NCI-H446 treated with DMSO at 0.1 percent for 48 hours (cell line): Measurements from ENCODE around the gene ATXN7L3.
A peak's percentile ranks its signal among the peaks of the same experiment; 100 is the strongest.
"Not testable (repeated sequence)": the region's sequence is repeated elsewhere in the genome, so short reads cannot be mapped to it uniquely, and the experiment has no call there.

ENCODE experiments used
- DNase-seq: peaks from one replicate; lab custom pipeline; 2025; lab: John Stamatoyannopoulos, UW

ATXN7L3 gene, protein sequence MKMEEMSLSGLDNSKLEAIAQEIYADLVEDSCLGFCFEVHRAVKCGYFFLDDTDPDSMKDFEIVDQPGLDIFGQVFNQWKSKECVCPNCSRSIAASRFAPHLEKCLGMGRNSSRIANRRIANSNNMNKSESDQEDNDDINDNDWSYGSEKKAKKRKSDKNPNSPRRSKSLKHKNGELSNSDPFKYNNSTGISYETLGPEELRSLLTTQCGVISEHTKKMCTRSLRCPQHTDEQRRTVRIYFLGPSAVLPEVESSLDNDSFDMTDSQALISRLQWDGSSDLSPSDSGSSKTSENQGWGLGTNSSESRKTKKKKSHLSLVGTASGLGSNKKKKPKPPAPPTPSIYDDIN

DNA sequence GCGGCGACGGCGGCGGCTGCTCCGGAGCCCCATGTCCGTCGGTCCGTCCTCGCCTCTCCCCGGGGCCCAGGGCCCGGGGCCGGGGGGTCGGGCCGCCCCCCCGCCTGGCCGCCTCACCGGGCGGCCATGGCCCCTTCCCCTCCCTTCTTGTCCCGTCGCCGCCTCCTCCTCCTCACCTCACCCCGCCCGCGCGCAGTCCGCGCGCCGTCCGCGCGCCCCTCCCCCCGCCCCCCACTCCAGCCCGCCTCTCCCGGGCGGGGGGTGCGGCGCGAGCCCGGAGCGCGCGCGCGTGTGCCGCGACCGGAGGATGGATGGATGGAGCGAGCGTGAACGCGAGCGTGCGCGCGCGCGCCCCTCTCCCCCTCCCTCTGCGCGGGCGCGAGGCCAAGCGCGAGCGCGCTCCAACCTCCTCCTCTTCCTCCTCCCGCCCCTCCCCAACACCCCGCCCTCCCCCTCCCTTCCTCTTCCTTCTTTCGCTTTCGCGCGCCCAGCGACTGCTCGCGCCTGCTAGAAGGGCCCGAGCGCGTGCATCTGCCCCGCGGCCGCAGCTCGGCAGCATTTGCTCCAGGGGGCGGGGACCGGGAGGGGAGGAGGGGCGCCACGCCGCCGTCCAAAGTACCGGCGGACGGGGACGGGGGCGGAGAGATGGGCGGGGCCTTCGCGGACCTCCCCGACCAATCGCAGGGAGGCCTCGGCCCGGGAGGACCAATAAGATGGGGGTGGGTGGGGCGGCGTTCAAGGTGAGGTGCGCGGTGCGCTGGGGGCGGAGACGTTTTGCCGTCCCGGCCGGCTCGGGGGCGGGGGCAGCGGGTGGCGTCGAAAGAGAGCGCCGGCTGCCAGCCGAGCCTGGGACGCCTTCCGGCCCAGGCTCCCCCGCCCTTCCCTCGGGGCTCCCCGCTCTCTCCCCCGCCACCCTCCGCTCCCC, at the start of gene ATXN7L3:
TSS of gene ATXN7L3 (minus strand) at position 332 of the 925 bp plus-strand sequence. CDS start 1,814 bp downstream, outside the sequence.
- DNase-seq, result peak; percentile 92

DNA sequence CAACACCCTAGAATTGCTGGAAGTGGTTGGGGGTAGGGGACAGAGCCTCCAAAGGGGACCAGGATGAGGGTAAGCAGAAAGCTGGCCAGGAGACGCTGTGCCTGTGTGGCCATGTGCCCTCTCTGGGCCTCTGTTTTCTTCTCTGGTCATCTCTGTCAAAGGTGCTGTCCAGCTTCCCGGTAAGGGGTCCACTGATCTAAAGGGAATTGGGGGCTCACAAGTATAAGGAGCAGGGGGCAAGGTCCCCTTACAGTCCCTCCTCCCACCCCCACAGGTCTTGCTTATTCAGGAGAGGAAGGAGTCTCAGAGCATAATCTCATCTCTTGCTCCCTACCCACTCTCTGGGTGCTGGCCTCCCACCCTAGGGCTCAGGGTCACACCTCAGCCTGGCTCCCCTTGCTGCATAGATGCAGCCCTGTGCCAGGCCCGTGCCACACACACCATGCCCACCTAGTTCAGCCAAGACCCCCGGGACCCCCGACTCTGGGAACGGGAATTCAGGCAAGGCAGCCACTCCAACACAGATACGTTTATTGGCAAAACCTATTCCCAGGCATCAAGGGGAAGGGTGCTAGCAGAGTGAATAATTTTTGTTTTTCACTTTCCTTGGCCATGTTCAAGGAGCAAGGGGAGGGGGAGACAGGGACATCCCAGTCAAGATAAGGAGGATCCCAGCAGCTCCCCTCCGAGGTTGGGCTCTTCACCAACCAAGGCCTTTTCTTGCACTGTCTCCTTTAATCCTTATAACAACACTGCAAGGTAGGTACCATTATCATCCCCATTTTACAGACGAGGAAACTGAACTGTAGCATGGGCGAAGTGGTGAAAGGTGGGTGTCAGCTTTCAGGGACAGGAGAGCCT, 48.4 kb upstream of the ATXN7L3 start:
- DNase-seq, result no peak

DNA sequence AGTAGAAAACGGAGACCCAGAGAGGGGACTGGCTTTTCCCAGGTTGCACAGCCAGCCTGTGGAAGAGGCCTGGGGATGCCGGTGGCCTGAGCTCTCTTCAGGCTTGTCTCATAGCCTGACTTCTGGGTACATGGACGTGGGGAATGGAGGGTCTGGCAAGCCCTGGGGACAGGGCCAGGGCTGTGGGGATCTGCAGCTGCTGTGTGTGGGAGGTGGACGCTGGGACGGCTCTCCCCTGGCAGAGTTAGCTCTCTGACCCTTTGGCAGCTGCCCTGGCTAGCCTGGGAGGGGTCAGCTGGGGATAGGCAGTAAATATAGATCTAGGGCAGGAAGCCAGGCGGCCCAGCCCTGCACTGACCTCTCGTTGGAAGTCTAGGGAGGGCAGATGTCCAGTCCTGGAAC, 47.8 kb upstream of the ATXN7L3 start:
- no peak for DNase-seq

DNA sequence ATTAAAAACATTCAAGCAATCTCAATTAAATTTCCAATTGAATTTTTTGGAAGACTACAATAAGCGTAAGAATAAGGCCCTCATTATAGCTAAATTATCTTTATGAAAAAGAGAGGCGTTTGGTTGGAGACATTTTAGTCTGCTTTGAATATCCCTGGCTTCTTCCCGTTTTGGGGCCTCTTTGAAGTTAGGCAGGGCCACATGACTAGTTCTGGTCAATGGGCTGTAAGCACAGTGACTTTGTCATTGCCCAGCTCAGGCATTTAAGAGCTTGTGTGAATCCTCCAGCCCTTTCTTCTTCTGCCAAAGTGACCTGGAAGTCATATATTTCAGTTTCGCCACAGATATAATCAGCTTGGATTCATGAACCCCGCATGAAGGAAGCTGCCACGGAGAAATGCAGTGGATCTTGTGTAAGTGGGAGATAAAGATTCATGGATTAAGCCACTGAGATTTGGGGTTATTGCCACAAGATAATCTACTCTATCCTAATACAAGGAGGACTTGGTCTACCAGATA, 41.5 kb upstream of the ATXN7L3 start:
- no peak for DNase-seq

DNA sequence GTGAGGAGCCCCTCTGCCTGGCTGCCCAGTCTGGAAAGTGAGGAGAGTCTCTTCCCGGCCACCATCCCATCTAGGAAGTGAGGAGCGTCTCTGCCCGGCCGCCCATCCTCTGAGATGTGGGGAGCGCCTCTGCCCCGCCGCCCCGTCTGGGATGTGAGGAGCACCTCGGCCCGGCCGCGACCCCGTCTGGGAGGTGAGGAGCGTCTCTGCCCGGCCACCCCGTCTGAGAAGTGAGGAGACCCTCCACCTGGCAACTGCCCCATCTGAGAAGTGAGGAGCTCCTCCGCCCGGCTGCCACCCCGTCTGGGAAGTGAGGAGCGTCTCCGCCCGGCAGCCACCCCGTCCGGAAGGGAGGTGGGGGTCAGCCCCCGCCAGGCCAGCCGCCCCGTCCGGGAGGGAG, 38.2 kb upstream of the ATXN7L3 start:
- not testable (repeated sequence) for DNase-seq

DNA sequence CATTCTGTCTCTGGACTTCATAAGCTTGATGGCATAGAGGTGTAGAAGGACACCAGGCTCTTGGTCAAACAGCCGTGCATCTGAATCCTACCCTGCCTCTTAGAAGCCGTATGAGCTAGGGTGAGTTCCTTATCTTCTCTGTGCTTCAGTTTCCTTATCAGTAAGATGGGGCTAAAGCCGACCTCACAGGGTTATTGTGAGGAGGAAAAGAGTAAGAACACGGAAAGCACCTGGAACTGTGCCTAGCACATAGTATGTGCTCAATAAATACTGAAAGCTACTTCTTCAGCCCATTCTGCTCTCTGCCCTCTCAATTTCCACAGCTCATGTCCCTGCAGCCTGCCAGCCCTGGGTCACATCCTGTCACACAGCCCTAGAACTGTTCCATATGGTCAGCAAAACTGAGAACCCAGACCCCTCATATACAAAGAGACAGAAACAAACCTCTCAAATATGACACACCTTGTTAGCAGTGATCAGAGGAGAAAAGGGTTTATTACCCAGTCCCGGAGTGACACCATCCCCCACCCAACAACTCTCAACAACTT, 36.8 kb upstream of the ATXN7L3 start:
- DNase-seq, result no peak

DNA sequence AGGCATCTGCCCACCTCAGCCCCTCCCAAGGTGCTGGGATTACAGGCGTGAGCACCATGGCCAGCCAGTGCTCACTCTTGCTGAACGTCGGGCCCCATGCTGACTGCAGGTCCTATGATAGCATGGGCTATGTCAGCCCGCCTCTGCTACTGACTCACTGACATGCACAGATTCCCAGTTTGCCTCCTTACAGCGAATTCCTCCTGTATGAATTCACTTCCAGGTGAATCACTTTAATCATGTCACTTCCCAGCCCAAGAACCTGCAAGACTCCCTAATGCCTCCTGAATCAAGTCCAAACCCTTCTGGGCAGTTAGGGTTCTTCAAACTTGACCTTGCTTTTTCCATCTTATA, 35.9 kb upstream of the ATXN7L3 start:
- DNase-seq, result no peak

DNA sequence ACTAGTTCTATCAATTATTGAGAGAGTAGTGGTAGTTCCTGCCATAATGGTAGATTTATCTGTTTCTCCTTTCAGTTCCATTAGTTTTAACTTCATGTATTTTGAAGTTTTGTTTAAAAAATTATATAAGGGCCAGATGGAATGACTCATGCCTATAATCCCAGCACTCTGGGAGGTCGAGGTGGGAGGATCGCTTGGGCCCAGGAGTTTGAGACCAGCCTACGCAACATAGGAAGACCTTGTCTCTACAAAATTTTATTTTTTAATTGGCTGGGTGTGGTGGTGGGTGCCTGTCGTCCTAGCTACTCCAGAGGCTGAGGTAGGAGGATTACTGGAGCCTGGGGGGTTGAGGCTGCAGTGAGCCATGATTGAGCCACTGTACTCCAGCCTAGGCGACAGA, 33.9 kb upstream of the ATXN7L3 start:
- no peak for DNase-seq

DNA sequence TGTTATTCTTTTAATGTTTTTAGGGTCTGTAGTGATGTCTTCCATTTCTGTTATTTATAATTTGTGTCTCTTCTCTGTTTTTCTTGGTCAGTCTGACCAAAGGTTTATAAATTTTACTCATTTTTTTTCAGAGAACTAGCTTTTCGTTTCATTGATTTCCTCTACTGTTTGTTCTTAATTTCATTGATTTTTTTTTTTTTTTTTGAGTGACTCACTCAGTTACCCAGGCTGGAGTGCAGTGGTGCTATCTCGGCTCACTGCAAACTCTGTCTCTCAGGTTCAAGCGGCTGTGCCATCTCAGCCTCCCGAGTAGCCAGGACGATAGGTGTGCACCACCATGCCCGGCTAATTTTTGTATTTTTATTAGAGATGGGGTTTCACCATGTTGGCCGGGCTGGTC, 32.4 kb upstream of the ATXN7L3 start:
- no peak for DNase-seq

DNA sequence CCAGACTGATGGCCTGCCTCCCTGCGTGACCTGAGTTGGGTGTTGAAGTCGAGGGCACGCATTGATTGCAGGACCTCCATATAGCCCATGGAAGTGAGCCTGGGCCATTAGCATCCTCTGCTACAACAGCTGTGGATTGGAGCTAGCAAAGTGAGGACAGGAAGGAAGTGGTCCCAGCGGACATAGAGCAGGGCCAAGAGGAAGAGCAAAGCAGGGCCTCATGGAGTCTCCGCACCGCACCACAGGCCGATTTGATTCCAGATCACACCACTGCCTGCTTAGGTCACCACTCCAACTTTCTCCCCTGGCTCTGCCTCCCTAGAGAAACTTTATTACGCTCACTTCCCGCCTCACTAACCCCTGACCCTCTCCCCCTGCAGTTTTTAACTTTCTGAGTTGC, 30.5 kb upstream of the ATXN7L3 start:
- DNase-seq, result no peak

DNA sequence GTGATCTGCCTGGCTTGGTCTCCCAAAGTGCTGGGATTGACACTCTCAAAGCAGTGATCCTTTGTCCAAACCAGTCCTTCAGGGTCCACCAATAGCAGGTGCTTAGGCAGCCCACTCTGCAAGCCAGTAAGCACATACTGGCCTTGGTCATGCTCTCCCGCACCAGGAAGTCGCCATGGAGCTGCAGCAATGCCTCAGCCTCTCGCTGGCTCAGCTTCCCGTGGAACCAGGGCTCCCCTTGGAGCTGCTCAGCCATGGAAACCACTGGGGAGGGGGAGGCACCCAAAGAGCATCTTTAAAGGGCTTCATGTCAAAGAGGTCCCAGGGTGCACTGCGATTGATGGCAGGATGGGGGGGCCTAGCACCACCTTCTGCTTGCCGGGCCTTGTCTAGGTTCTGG, 29.4 kb upstream of the ATXN7L3 start:
- no peak for DNase-seq

DNA sequence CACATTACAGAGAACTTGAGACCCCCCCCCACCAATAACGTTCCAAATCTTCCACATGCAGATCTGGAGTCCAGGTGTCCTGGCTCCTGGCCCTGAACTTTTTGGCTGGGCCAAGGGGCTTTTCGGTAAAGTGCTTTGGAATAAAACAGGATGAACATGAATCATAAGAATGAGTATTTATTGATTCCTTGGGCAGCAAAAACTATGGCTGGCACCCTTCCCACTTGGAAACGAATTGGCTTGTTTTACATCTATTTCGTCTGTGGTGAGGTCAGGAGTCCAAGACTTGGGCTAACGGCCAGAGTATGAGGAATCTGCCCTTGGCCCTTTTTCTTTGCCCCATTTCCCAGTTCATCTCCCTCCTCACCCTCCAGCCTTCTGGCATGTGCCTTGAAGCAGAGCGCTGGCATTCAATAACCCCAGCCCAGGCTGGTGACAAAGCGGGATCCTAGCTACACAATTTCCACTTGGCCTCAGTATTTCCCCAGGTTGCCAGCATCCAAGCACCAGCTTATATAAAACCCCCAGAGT, 23.9 kb upstream of the ATXN7L3 start:
- DNase-seq, result peak; percentile 95

DNA sequence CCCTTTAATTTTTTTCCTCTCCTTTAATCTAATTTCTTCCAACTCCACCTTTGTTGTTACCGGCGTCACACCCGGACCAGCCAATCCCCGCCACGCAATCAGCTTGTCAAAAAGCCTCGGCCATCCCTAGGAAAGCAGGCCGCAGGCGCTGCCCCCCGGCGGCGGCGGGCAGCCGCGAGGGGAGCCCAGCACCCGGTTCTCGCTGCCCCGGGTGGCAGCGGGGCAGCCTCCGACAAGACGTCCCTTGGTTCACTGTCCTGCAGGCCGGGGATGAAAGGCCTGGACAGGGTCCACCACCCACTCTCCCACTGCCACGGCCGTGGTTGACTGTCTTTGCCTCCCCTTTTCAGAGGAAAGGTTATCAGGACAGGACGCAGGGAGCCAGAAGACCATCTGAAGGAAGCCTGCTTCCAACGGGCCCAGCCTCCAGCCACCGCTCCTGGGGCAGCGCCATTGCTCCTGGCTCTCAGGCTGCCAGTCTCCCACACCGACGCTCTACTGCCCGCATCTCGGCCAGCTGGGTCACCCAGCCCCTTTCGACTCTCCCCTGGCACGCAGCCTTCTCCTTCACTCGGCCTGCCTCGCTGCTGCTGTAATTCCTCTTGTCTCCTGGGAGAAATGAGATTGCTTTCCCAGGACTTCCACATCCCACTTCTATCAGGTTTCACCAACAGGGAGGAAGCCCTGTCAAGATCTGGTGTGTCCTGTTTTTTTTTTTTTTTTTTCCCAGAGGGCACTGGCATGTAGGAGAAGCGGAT, 22.6 kb upstream of the ATXN7L3 start:
- no peak for DNase-seq

DNA sequence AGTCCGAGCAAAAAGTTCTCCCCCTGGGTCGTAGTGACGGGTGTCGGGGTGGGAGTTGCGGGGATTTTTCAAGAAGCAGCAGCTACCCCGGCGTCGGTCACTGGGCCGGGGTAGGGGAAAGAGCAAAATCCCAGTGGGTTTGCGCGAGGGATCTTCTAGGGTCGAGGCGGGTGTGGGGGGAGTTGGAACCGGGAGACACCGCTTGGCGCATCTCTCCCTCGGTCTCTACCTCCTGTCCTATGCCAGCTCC, 22.1 kb upstream of the ATXN7L3 start:
- no peak for DNase-seq

DNA sequence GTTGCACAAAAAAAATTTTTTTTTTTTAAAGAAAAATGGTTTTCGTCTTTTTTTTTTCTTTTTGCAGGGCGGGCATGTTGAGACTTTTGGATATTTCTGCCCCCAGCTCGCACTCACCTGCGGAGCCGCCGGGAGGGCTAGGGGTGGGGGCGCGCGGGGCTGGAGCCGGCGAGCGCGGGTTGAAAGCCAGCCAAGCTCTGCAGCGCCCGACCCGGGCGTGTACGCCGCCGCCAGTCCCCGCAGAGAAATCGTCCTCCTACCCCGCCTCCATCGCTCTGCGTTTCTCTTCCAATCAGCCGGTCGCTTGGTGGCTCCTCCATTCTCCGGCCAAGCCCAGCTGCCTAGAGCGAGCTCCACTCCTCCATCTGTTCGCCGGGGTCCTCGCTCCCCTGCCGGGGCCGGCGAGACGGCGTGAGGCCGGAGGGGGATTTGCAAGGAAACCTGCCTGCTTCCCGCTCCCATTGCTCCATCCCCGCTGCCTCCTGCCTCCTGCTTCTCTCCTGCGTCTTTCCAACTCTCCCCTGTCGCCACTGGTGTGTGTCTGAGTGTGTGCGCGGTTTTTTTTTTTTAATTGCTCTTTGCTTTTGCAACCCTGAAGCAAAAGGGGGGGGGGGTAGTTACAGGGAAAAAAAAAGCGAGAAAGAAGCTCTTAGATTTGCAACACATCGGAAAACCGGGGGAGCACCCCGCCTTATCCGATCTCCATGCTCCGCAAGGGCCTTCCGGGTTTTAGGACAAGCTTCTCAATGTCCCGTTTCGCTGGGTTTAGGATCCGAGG, 21.6 kb upstream of the ATXN7L3 start:
- DNase-seq, result peak; percentile 81

DNA sequence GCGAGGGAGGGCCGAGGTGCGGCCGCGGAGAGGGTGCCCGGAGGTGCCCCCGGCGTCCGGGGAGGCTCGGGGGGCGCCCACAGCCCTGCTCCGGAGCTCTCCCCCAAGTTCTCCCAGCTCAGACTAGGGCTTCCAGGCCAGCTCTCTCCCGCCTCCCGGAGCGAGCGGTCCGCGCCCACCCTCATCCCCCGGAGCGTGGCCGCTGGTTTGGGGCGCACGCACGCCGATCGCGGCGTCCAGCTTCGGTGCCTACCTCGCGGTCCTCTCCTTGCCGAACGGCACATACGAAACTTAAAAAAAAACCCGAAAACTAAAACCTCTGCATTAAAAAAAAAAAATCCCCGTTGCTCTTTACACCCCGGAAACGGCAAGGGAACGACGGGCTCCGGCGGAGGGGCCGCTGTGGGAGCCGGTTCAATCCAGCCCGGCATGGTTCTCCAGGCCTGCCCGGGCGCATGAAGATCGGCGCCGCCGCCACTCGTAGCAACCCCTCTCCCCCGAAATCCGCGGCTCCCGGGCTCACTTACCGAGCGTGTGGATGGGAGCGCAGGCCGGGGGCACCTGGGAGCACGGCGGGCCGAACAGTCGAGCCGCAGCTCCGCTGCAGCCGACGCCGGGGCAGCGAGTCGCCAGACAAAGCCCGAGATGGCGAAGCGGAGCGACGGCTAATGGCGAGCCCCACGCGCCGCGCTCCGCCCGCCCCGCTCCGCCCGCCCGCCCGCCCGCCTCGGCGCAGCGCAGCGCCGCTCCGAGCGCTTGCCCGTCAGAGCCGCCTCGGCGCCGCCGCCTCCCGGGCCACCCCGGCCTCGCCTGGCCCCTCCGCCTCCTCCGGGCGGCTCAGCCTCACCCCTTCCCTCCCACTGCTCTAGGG, 20.8 kb upstream of the ATXN7L3 start:
- DNase-seq, result no peak

DNA sequence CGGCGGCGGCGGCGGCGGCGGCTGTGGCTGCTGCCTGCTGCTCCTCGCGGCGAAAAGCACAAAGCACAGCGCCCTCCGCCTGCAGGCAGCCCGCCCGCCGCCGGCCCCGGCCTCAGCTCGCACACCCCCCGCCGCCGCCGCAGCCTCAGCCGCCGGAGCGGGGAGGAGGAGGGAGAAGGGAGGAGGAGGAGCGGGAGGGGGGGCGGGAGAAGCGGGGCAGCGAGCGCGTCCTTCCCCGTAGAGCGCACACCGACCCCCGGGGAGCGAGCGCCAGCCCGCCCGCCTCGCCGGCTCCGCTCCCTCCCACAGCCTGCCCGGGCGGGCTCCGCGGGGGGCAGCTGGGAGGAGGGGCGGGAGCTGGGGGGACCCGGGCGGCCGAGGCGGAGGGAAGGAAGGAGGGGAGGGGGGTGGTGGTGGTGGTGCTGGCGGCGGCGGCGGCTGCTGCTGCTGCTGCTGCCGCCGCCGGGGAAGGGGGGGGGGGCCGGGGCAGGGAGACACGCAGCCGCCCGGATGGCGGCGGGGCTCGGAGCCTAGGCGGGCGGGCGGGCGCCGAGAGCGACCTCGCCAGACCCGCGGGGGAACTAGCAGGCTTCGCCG, 20.0 kb upstream of the ATXN7L3 start, which contains the start of gene UBTF:
TSS of gene UBTF (minus strand) at position 60 of the 597 bp plus-strand sequence. CDS start 1,446 bp downstream, outside the sequence.
- DNase-seq, result peak; percentile 38

DNA sequence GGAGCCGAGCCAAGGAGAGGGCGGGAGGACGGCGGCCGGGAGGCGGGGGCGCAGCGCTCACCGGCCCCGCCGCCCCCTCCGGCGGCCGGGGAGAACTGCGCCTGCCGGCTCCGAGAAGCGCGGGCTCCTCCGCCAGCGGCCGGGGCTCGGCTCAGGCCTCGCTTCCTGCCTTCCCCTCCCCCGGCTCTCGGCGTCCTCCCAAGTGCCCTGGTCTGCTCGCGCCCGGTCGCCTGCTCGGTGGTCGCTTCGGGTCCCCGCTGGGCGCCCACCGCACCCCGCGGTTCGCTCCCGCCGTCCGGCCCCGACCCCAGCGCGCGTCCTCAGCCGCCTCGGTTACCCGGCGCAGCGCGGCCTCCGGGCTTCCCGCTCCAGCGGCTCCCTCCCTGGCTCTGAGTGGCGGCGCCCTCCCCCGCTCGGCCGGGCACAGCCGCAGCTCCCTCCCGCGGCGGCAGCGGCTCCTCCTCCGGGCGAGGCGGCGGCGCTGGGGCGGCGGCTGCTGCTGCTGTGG, 19.5 kb upstream of the ATXN7L3 start:
- DNase-seq, result no peak
